H1 (cell line): ENCODE measurements around the gene GULP1. TPM values are rescaled to one million over a fixed set of nuclear protein-coding genes. Genes with fewer than 3 reads are reported as not detected.

Experiments
- CTCF ChIA-PET: fragments of 300-600 bp; sonication (Branson Sonifier 250); formaldehyde crosslinking; loops from one replicate; lab custom pipeline; 2021; ENCODE audit not compliant: partially characterized antibody; lab: Charles Lee
- POLR2A ChIA-PET: fragments of 300-600 bp; sonication (Branson Sonifier 250); formaldehyde crosslinking; loops from one replicate; lab custom pipeline; 2021; ENCODE audit warnings: inconsistent platforms; ENCODE audit not compliant: partially characterized antibody; lab: Charles Lee
- DNase-seq, 2 experiments: peaks; one replicate each; pipeline versions ENCODE4 v3.0.0 to v3.0.0-alpha.2; 2010 to 2022; ENCODE audit warnings: low spot score in 2 of 2, low read depth in 1 of 2, mixed read lengths in 1 of 2
- FAIRE-seq: peaks from 2 replicates; lab custom pipeline; 2011; peaks lifted over from hg19 to GRCh38; lab: Jason Lieb, UNC
- H2AFZ ChIP-seq: 2 replicates; pipeline ENCODE4 v1.8.1; 2012; ENCODE audit warnings: low read length, inconsistent platforms
- H2AK5ac ChIP-seq: 2 replicates; pipeline ENCODE4 v1.6.1; 2013; ENCODE audit warnings: low read depth, low read length
- H2BK120ac ChIP-seq: replicated peaks from 2 replicates; pipeline ENCODE3; 2013; ENCODE audit warnings: low read depth, low read length, inconsistent platforms
- H2BK12ac ChIP-seq: 2 replicates; pipeline ENCODE4 v1.6.1; 2013; ENCODE audit warnings: low read depth, low read length
- H2BK15ac ChIP-seq: 2 replicates; pipeline ENCODE4 v1.6.1; 2013; ENCODE audit warnings: low read length
- H2BK20ac ChIP-seq: 2 replicates; pipeline ENCODE4 v1.6.1; 2013; ENCODE audit warnings: low read length
- H2BK5ac ChIP-seq: 2 replicates; pipeline ENCODE4 v1.6.1; 2013; ENCODE audit warnings: low read depth, low read length
- H3K14ac ChIP-seq: 2 replicates; pipeline ENCODE4 v1.6.1; 2013; ENCODE audit warnings: inconsistent platforms; ENCODE audit not compliant: insufficient read length
- H3K18ac ChIP-seq: 2 replicates; pipeline ENCODE4 v1.6.1; 2013; ENCODE audit warnings: low read length; ENCODE audit errors: extremely low read depth
- H3K23ac ChIP-seq: 2 replicates; pipeline ENCODE4 v1.6.1; 2013; ENCODE audit warnings: inconsistent platforms; ENCODE audit not compliant: insufficient read length
- H3K23me2 ChIP-seq: 2 replicates; pipeline ENCODE4 v1.6.1; 2013; ENCODE audit warnings: low read depth, low read length
- H3K27ac ChIP-seq: 2 replicates; pipeline ENCODE4 v1.6.1; 2011; ENCODE audit warnings: low read depth, low read length, inconsistent platforms
- H3K27me3 ChIP-seq, 4 experiments: replicated peaks in 1 of 4; 1 replicate in 1 of 4; 2 replicates in 3 of 4; pipeline versions ENCODE4 v1.6.1 to v1.8.1; 2011 to 2013; ENCODE audit warnings: low read length in 3 of 4, mild to moderate bottlenecking in 3 of 4, inconsistent platforms in 2 of 4, mixed read lengths in 2 of 4, moderate library complexity in 1 of 4; ENCODE audit not compliant: control insufficient read depth in 3 of 4, insufficient read depth in 3 of 4; ENCODE audit errors: extremely low read depth in 1 of 4
- H3K36me3 ChIP-seq, 4 experiments: 2 replicates each; pipeline versions ENCODE4 v1.6.1 to v1.8.1; 2011 to 2013; ENCODE audit warnings: mild to moderate bottlenecking in 4 of 4, low read length in 3 of 4, moderate library complexity in 2 of 4, control low read depth in 1 of 4, inconsistent platforms in 1 of 4; ENCODE audit not compliant: insufficient read depth in 4 of 4, control insufficient read depth in 2 of 4
- H3K4ac ChIP-seq: replicated peaks from 2 replicates; pipeline ENCODE3; 2013; ENCODE audit warnings: low read length, low read depth, mixed read lengths, inconsistent platforms; ENCODE audit not compliant: insufficient read length
- H3K4me1 ChIP-seq, 4 experiments: replicated peaks in 1 of 4; 1 replicate in 1 of 4; 2 replicates in 3 of 4; pipeline versions ENCODE4 v1.6.1 to v1.8.1; 2011 to 2013; ENCODE audit warnings: low read length in 3 of 4, inconsistent platforms in 2 of 4, mixed read lengths in 1 of 4; ENCODE audit not compliant: insufficient read depth in 4 of 4, control insufficient read depth in 3 of 4
- H3K4me2 ChIP-seq, 2 experiments: 2 replicates each; pipeline versions ENCODE4 v1.6.1 to v1.8.1; 2011 to 2013; ENCODE audit warnings: low read depth in 2 of 2, low read length in 2 of 2, control low read depth in 1 of 2, inconsistent platforms in 1 of 2, mild to moderate bottlenecking in 1 of 2; ENCODE audit not compliant: insufficient read depth in 1 of 2
- H3K4me3 ChIP-seq, 4 experiments: fragments of 200-600, 300-600 bp in 1 of 4; sonication (generic), shearing (Covaris generic), sonication (Bioruptor Twin) in 1 of 4; 2 replicates each; pipeline versions ENCODE4 v1.5.1 to v1.8.1; 2011 to 2016; ENCODE audit warnings: low read length in 4 of 4, low read depth in 3 of 4, control low read depth in 2 of 4, inconsistent platforms in 2 of 4, mild to moderate bottlenecking in 2 of 4, mixed read lengths in 1 of 4, moderate library complexity in 1 of 4; ENCODE audit not compliant: insufficient read depth in 2 of 4; ENCODE audit errors: extremely low read depth in 1 of 4
- H3K56ac ChIP-seq: replicated peaks from 2 replicates; pipeline ENCODE3; 2013; ENCODE audit warnings: low read depth, mild to moderate bottlenecking, mixed read lengths, low read length, inconsistent platforms; ENCODE audit not compliant: insufficient read length
- H3K79me1 ChIP-seq: 2 replicates; pipeline ENCODE4 v1.6.1; 2013; ENCODE audit warnings: low read depth, low read length, control low read depth
- H3K79me2 ChIP-seq, 2 experiments: 2 replicates each; pipeline versions ENCODE4 v1.6.1 to v1.8.1; 2012 to 2013; ENCODE audit warnings: low read length in 2 of 2, mild to moderate bottlenecking in 2 of 2, inconsistent platforms in 1 of 2; ENCODE audit not compliant: insufficient read depth in 2 of 2, control insufficient read depth in 1 of 2
- H3K9ac ChIP-seq, 4 experiments: replicated peaks in 1 of 4; 1 replicate in 1 of 4; 2 replicates in 3 of 4; pipeline versions ENCODE4 v1.6.1 to v1.8.1; 2011 to 2013; ENCODE audit warnings: low read depth in 3 of 4, low read length in 3 of 4, control low read depth in 2 of 4, mild to moderate bottlenecking in 2 of 4, moderate library complexity in 2 of 4, inconsistent platforms in 1 of 4; ENCODE audit errors: extremely low read depth in 1 of 4
- H3K9me3 ChIP-seq, 2 experiments: 2 replicates each; pipeline versions ENCODE4 v1.6.1 to v1.8.1; 2012 to 2013; ENCODE audit warnings: mild to moderate bottlenecking in 2 of 2, moderate library complexity in 2 of 2, control low read depth in 1 of 2, inconsistent platforms in 1 of 2, low read depth in 1 of 2, low read length in 1 of 2, mixed read lengths in 1 of 2; ENCODE audit not compliant: insufficient read depth in 2 of 2
- H4K20me1 ChIP-seq, 2 experiments: replicated peaks in 1 of 2; 2 replicates each; pipeline versions ENCODE3 to v1.8.1; 2011 to 2013; ENCODE audit warnings: inconsistent platforms in 2 of 2, low read length in 2 of 2, mild to moderate bottlenecking in 1 of 2; ENCODE audit not compliant: insufficient read depth in 2 of 2, control insufficient read depth in 1 of 2
- H4K5ac ChIP-seq: 2 replicates; pipeline ENCODE4 v1.6.1; 2013; ENCODE audit warnings: low read length, low read depth, mixed read lengths, inconsistent platforms; ENCODE audit not compliant: insufficient read length
- H4K8ac ChIP-seq: 2 replicates; pipeline ENCODE4 v1.8.0; 2013; ENCODE audit warnings: mild to moderate bottlenecking, moderate library complexity, low read length, inconsistent platforms; ENCODE audit not compliant: insufficient read depth; ENCODE audit errors: extremely low read depth
- H4K91ac ChIP-seq: replicated peaks from 2 replicates; pipeline ENCODE3; 2013; ENCODE audit warnings: low read length, mixed read lengths, inconsistent platforms; ENCODE audit not compliant: insufficient read length
- BRCA1 ChIP-seq: IDR thresholded peaks from 2 replicates; pipeline ENCODE4 v1.6.1; 2012; ENCODE audit warnings: low read depth, low read length, improper control_type of control experiment
- CBX5 ChIP-seq: fragments of 300-800, 300-1000 bp; sonication (generic); IDR thresholded peaks from 2 replicates; pipeline ENCODE4 v1.7.1; 2016; ENCODE audit warnings: antibody characterized with exemption, low read length, low read depth
- CEBPB ChIP-seq: IDR thresholded peaks from 2 replicates; pipeline ENCODE4 v1.6.1; 2012; ENCODE audit warnings: low read depth, low read length
- JUND ChIP-seq: IDR thresholded peaks from 2 replicates; pipeline ENCODE4 v1.6.1; 2011; ENCODE audit warnings: mild to moderate bottlenecking, improper control_type of control experiment, low read length
- POLR2AphosphoS5 ChIP-seq: IDR thresholded peaks from 2 replicates; pipeline ENCODE4 v1.6.1; 2011; ENCODE audit warnings: low read depth, low read length
- POU5F1 ChIP-seq: IDR thresholded peaks from 2 replicates; pipeline ENCODE4 v1.6.1; 2011; ENCODE audit warnings: low read depth, mild to moderate bottlenecking, low read length, moderate library complexity
- TBP ChIP-seq: IDR thresholded peaks from 2 replicates; pipeline ENCODE4 v1.6.1; 2011; ENCODE audit warnings: low read depth, low read length, improper control_type of control experiment
- TEAD4 ChIP-seq: IDR thresholded peaks from 2 replicates; pipeline ENCODE4 v1.6.1; 2012; ENCODE audit warnings: low read depth, low read length, inconsistent platforms, mixed read lengths
- polyA plus RNA-seq, 7 experiments: library from polyadenylated mRNA; depleted of rRNA in 3 of 7; stranded (reverse) in 5 of 7; unstranded in 2 of 7; fragments of >200 nt in 5 of 7; fragments of 200-250 nt in 2 of 7; gene quantifications; 1 replicate in 5 of 7; 2 replicates in 1 of 7; 4 replicates in 1 of 7; pipeline versions ENCODE4 v1.2.1 to v1.2.3, GENCODE V29; 2011 to 2013; ENCODE audit warnings: missing spikeins in 2 of 7, mixed read lengths in 2 of 7
- total RNA-seq: library from RNA; stranded (reverse); fragmentation: NEBNext Ultra II Directional; extraction: Animal tissue kit (Norgen Biotek cat#: 25700); gene quantifications from 2 replicates; pipeline ENCODE4 v1.2.1, GENCODE V29; 2021

The GULP1 gene
- total and polyA plus RNA-seq, 2 of the 8 experiments (the other 6 are each of a cell fraction or from before 2014, with no cell fraction given), result 69.7 to 139 TPM

DNA sequence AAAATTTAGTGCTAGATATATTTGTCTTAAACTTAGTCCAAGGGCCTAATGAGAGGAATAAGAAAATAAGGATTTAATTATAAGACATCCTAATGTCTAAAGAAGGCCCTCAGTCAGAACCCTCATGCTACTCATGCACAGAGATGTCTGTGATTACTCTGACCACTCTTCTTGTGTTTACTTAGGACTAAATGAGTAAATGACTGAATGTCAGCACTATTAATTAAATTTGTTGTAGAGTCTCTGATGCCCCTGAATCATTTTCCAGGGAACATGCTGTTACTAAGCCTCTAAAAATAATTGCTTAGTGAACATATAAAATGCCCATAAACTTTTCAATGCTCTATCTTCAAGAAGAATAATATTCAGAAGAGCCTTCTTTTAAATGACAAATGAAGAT lies 32.4 kb downstream of the GULP1 start:
- Histone ChIP-seq H3K79me2 (peaks cover 4 to 100% of the 10 kb centered on the region in 2 experiments), H3K4me2 (no peak overlapping the region), H2BK15ac (no peak overlapping the region), H3K4me1 (peaks cover 0 to 6% (median 2%) of the 10 kb centered on the region in 4 experiments; a peak in 5 of 7 replicates), H4K5ac (no peak overlapping the region), H3K79me1 (peaks cover 4% of the 10 kb centered on the region; the same call in 1 of the 2 replicates), H3K9me3 (no peaks in the 10 kb centered on the region), H3K56ac (no peak overlapping the region), H3K36me3 (no peaks in the 10 kb centered on the region), H3K23me2 (no peaks in the 10 kb centered on the region; the same call in 1 of the 2 replicates), H3K27ac (no peak overlapping the region), H3K23ac (no peak overlapping the region), H3K9ac (no peak overlapping the region), H3K14ac (no peak overlapping the region), H4K20me1 (peaks cover 2 to 9% of the 10 kb centered on the region in 2 experiments), H2AFZ (no peak overlapping the region), H4K91ac (no peak overlapping the region), H2BK120ac (no peak overlapping the region), H3K27me3 (no peaks in the 10 kb centered on the region)
- DNase-seq, result no peak
- CTCF ChIA-PET, result interaction anchor here (1.3 to 1.4 kb wide), 2 partner anchors 9 to 19 kb away, joined by 3 read pairs; no protein-coding TSS in a partner anchor
- TF ChIP-seq JUND (no peak), BRCA1 (no peak), CBX5 (no peak), POLR2AphosphoS5 (no peak), POU5F1 (no peak), TBP (no peak), CEBPB (no peak), TEAD4 (no peak)
- TF ChIP-seq, all 59 proteins: peak for 0
- POLR2A ChIA-PET, result no interaction called here
- H3K18ac ChIP-seq, result no peak overlapping the region
- no peak overlapping the region for H2BK5ac ChIP-seq
- no peak overlapping the region for H2AK5ac ChIP-seq
- FAIRE-seq, result no peak
- no peak overlapping the region for H2BK12ac ChIP-seq
- no peak overlapping the region for H3K4ac ChIP-seq
- no peak overlapping the region for H3K4me3 ChIP-seq
- H4K8ac ChIP-seq, result no peak overlapping the region
- no peak overlapping the region for H2BK20ac ChIP-seq
